ENCODE results near the gene RCOR3. TPM values are rescaled to one million over a fixed set of nuclear protein-coding genes. Genes with fewer than 3 reads are reported as not detected.
"Not testable (repeated sequence)": the region's sequence is repeated elsewhere in the genome, so short reads cannot be mapped to it uniquely, and the experiment has no call there.

RCOR3 gene
- total RNA-seq, 1 experiment from 2014 or later: 12.7 TPM

DNA sequence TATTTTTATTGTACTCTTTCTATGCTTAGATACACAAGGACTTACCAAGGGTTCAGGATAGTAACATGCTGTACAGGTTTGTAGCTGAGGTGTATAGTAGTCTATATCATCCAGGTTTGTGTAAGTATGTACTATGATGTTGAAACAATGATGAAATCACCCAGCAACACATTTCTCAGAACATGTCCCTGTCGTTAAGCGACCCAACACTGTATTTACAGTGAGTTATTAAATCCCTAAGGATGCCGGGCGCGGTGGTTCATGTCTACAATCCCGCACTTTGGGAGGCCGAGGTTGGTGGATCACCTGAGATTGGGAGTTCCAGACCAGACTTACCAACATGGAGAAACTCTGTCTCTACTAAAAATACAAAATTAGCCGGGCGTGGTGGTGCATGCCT is 21.6 kb upstream of the RCOR3 start:
- H3K4me1 ChIP-seq (ENCODE audit: insufficient read depth, low read length): no peaks in the 10 kb centered on the region
- TF ChIP-seq EZH2phosphoT487 (IDR thresholded peaks at IDR 0.05; ENCODE audit: borderline replicate concordance, low read length) (no peak), EZH2 (IDR thresholded peaks at IDR 0.05; ENCODE audit: low read length, unreplicated experiment) (no peak)
- TF ChIP-seq, protein P1, sequence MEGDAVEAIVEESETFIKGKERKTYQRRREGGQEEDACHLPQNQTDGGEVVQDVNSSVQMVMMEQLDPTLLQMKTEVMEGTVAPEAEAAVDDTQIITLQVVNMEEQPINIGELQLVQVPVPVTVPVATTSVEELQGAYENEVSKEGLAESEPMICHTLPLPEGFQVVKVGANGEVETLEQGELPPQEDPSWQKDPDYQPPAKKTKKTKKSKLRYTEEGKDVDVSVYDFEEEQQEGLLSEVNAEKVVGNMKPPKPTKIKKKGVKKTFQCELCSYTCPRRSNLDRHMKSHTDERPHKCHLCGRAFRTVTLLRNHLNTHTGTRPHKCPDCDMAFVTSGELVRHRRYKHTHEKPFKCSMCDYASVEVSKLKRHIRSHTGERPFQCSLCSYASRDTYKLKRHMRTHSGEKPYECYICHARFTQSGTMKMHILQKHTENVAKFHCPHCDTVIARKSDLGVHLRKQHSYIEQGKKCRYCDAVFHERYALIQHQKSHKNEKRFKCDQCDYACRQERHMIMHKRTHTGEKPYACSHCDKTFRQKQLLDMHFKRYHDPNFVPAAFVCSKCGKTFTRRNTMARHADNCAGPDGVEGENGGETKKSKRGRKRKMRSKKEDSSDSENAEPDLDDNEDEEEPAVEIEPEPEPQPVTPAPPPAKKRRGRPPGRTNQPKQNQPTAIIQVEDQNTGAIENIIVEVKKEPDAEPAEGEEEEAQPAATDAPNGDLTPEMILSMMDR (conservative IDR thresholded peaks at IDR 0.05; ENCODE audit: low read depth, low read length): no peak
- H3K4me2 ChIP-seq (ENCODE audit: low read length): no peak overlapping the region
- ChIA-PET POLR2A (ENCODE audit: unreplicated experiment) (no interaction called here), CTCF (no interaction called here)
- H3F3A ChIP-seq (ENCODE audit: low read length, unreplicated experiment): no peaks in the 10 kb centered on the region
- H2AFZ ChIP-seq (ENCODE audit: low read length): no peak overlapping the region
- no peak overlapping the region for H3K27ac ChIP-seq (ENCODE audit: low read length)
- no peaks in the 10 kb centered on the region for H3K36me3 ChIP-seq (ENCODE audit: low read depth, low read length)
- no peaks in the 10 kb centered on the region for H3K9me3 ChIP-seq (ENCODE audit: low read length)
- no peaks in the 10 kb centered on the region for H3K9me2 ChIP-seq (replicated peaks; ENCODE audit: low read length)
- intact Hi-C loops (cut with micrococcal nuclease): no loop called here
- H3K9ac ChIP-seq (ENCODE audit: low read length): no peak overlapping the region
- H3K27me3 ChIP-seq (ENCODE audit: low read length): 0 out of 2 replicates have a peak, but pooled peaks cover 2% of the 10 kb centered on the region
- no TSS peak for BruUV-seq (replicated peaks)
- H3K79me2 ChIP-seq (ENCODE audit: low read length): no peaks in the 10 kb centered on the region
- no peaks in the 10 kb centered on the region for H4K20me1 ChIP-seq (ENCODE audit: low read length)
- no peak overlapping the region for H3K4me3 ChIP-seq (ENCODE audit: low read length)
- ATAC-seq: no peak
- no peak for DNase-seq

DNA sequence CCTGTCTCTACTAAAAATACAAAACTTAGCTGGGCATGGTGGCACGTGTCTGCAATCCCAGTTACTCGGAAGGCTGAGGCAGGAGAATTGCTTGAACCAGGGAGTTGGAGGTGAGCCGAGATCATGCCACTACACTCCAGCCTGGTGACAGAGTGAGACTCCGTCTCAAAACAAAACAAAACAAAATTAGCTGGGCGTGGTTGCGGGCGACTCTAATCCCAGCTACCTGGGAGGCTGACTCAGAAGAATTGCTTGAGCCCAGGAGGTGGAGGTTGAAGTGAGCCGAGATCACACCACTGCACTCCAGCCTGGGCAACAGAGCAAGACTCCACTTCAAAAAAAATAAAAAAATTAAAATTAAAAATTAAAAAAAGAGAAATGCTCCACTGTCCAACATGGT is 18.6 kb upstream of the RCOR3 start:
- intact Hi-C loops (cut with micrococcal nuclease); H3K79me2 ChIP-seq (ENCODE audit: low read length); H3K9ac ChIP-seq (ENCODE audit: low read length); H3K36me3 ChIP-seq (ENCODE audit: low read depth, low read length); H3K4me1 ChIP-seq (ENCODE audit: insufficient read depth, low read length); H3K27ac ChIP-seq (ENCODE audit: low read length); H3K4me2 ChIP-seq (ENCODE audit: low read length); ATAC-seq; BruUV-seq (replicated peaks); DNase-seq; H3K9me2 ChIP-seq (replicated peaks; ENCODE audit: low read length); H3F3A ChIP-seq (ENCODE audit: low read length, unreplicated experiment); H4K20me1 ChIP-seq (ENCODE audit: low read length); H2AFZ ChIP-seq (ENCODE audit: low read length); H3K9me3 ChIP-seq (ENCODE audit: low read length); POLR2A ChIA-PET (ENCODE audit: unreplicated experiment); H3K4me3 ChIP-seq (ENCODE audit: low read length); H3K27me3 ChIP-seq (ENCODE audit: low read length): not testable (repeated sequence)
- CTCF ChIA-PET: interaction anchor here (0.6 kb wide), 1 partner anchor 130 kb away, joined by 5 read pairs; no protein-coding TSS in a partner anchor

DNA sequence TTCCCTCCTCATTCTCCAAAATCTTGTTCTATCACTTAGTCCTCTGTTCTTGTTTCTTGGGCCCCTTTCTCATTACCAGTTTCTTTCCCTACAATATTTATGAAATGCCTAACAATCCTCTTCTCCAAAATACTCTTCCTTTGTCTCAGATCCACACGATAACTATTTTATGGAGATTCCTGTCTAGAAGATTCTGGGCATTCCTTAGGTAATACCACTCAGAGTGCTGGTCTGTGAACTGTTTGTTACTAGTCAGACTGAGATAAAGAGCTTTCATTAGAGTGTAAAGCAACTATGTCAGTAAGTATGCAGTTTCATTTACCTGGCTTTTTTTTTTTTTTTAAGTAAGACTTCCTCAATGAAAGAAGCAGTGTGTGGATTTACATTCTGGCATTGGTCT is 18.1 kb upstream of the RCOR3 start:
- POLR2A ChIA-PET (ENCODE audit: unreplicated experiment): no interaction called here
- TF ChIP-seq EZH2phosphoT487 (IDR thresholded peaks at IDR 0.05; ENCODE audit: borderline replicate concordance, low read length) (no peak), EZH2 (IDR thresholded peaks at IDR 0.05; ENCODE audit: low read length, unreplicated experiment) (no peak)
- TF ChIP-seq, protein P1 (conservative IDR thresholded peaks at IDR 0.05; ENCODE audit: low read depth, low read length): no peak
- H2AFZ ChIP-seq (ENCODE audit: low read length): no peak overlapping the region
- 0 out of 2 replicates have a peak, but pooled peaks cover 7% of the 10 kb centered on the region for H3K27me3 ChIP-seq (ENCODE audit: low read length)
- BruUV-seq (replicated peaks): no TSS peak
- no peaks in the 10 kb centered on the region for H3K4me1 ChIP-seq (ENCODE audit: insufficient read depth, low read length)
- H3K9me3 ChIP-seq (ENCODE audit: low read length): no peaks in the 10 kb centered on the region
- no peaks in the 10 kb centered on the region for H3K36me3 ChIP-seq (ENCODE audit: low read depth, low read length)
- no peak overlapping the region for H3K4me2 ChIP-seq (ENCODE audit: low read length)
- ATAC-seq (no peak), DNase-seq (no peak)
- no peaks in the 10 kb centered on the region for H4K20me1 ChIP-seq (ENCODE audit: low read length)
- H3K4me3 ChIP-seq (ENCODE audit: low read length): no peak overlapping the region
- H3K79me2 ChIP-seq (ENCODE audit: low read length): no peaks in the 10 kb centered on the region
- H3F3A ChIP-seq (ENCODE audit: low read length, unreplicated experiment): no peaks in the 10 kb centered on the region
- intact Hi-C loops (cut with micrococcal nuclease): no loop called here
- CTCF ChIA-PET: interaction anchor here (0.6 kb wide), 1 partner anchor 129 kb away, joined by 5 read pairs; no protein-coding TSS in a partner anchor
- no peak overlapping the region for H3K9ac ChIP-seq (ENCODE audit: low read length)
- H3K27ac ChIP-seq (ENCODE audit: low read length): no peak overlapping the region
- no peaks in the 10 kb centered on the region for H3K9me2 ChIP-seq (replicated peaks; ENCODE audit: low read length)

DNA sequence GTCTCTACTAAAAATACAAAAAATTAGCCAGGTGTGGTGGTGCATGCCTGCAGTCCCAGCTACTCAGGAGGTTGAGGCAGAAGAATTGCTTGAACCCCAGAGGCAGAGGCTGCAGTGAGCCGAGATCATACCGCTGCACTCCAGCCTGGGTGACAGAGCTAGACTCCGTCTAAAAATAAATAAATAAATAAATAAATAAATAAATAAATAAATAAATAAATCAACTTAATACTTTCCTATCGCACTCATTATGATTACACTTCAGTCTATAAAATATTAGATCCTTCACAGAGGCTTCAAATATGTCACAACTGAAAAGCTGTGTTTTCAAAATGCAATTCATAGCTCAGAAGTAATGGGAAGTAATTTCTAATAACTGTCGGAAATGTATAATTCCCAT is 15.5 kb upstream of the RCOR3 start:
- POLR2A ChIA-PET (ENCODE audit: unreplicated experiment); H3K9ac ChIP-seq (ENCODE audit: low read length); H4K20me1 ChIP-seq (ENCODE audit: low read length); BruUV-seq (replicated peaks); H3F3A ChIP-seq (ENCODE audit: low read length, unreplicated experiment); H3K9me3 ChIP-seq (ENCODE audit: low read length); H3K27me3 ChIP-seq (ENCODE audit: low read length); H3K9me2 ChIP-seq (replicated peaks; ENCODE audit: low read length); H3K4me1 ChIP-seq (ENCODE audit: insufficient read depth, low read length); H3K36me3 ChIP-seq (ENCODE audit: low read depth, low read length); H3K79me2 ChIP-seq (ENCODE audit: low read length); H3K4me2 ChIP-seq (ENCODE audit: low read length); DNase-seq; H2AFZ ChIP-seq (ENCODE audit: low read length); CTCF ChIA-PET; intact Hi-C loops (cut with micrococcal nuclease); H3K4me3 ChIP-seq (ENCODE audit: low read length); ATAC-seq; H3K27ac ChIP-seq (ENCODE audit: low read length): not testable (repeated sequence)

DNA sequence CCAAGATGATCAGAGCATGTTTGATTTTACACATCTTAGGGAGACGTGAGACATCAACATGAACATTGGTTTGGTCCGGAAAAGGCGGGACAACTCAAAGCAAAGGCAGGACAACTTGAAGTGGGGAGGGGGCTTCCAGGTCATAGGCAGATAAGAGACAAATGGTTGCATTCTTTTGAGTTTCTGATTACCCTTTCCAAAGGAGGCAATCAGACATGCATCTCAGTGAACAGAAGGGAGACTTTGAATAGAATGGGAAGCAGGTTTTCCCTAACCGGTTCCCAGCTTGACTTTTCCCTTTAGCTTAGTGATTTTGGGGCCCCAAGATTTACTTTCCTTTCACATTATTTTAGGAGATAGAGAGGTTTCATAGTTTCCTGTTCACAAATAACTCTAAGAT is 12.6 kb upstream of the RCOR3 start:
- H3K4me3 ChIP-seq (ENCODE audit: low read length); intact Hi-C loops (cut with micrococcal nuclease); ATAC-seq; H3K79me2 ChIP-seq (ENCODE audit: low read length); H3K4me1 ChIP-seq (ENCODE audit: insufficient read depth, low read length); H3K9ac ChIP-seq (ENCODE audit: low read length); H3K27ac ChIP-seq (ENCODE audit: low read length); H3K36me3 ChIP-seq (ENCODE audit: low read depth, low read length); H3K27me3 ChIP-seq (ENCODE audit: low read length); H3F3A ChIP-seq (ENCODE audit: low read length, unreplicated experiment); CTCF ChIA-PET; H3K9me3 ChIP-seq (ENCODE audit: low read length); H4K20me1 ChIP-seq (ENCODE audit: low read length); POLR2A ChIA-PET (ENCODE audit: unreplicated experiment); H3K4me2 ChIP-seq (ENCODE audit: low read length); BruUV-seq (replicated peaks); H2AFZ ChIP-seq (ENCODE audit: low read length); DNase-seq; H3K9me2 ChIP-seq (replicated peaks; ENCODE audit: low read length): not testable (repeated sequence)

Measured in PC-3 (cell line).